Thyroid gland (tissue), 4 donors: ENCODE results near the gene SYPL2.

ENCODE experiments used
- CTCF ChIP-seq, 6 experiments: fragments of 200-600 bp in 3 of 6; fragments of 450-650 bp in 3 of 6; sonication (generic) in 3 of 6; IDR thresholded peaks; one replicate each; pipeline ENCODE4 v1.5.1; 2016 to 2019; ENCODE audit warnings: antibody characterized with exemption in 6 of 6, mild to moderate bottlenecking in 2 of 6, inconsistent platforms in 1 of 6, moderate library complexity in 1 of 6
- POLR2A ChIP-seq, 2 donors: fragments of 450-650 bp; IDR thresholded peaks; one replicate each; pipeline ENCODE4 v1.6.1; 2017; ENCODE audit warnings: antibody characterized with exemption in 2 of 2, mild to moderate bottlenecking in 2 of 2, moderate library complexity in 1 of 2

GRCh38 chr1:109502364-109502851 is 36.1 kb downstream of the SYPL2 start:
- TF ChIP-seq CTCF (IDR thresholded peaks at IDR 0.05) (no peak), POLR2A (IDR thresholded peaks at IDR 0.05) (no peak)
